Activated T-helper 17 cell treated with anti-CD3 and anti-CD28 coated beads, Interleukin-2, amount 50 U/mL, for 72 hours (primary cell): ENCODE data around the gene ZNF75A. TPM values are rescaled to one million over a fixed set of nuclear protein-coding genes. Genes with fewer than 3 reads are reported as not detected.
"Not testable (repeated sequence)": the region's sequence is repeated elsewhere in the genome, so short reads cannot be mapped to it uniquely, and the experiment has no call there.

Experiments
- ATAC-seq: fragments of 150-1000 bp; cut with Tn5 transposase; replicated peaks from 2 replicates; pipeline ENCODE4 v1.10.0; 2021; ENCODE audit warnings: mild to moderate bottlenecking, moderate library complexity
- H3K27ac Mint-ChIP-seq: one replicate; pipeline ENCODE4 v1.8.0; 2022; ENCODE audit warnings: mixed read lengths
- H3K27me3 Mint-ChIP-seq: one replicate; pipeline ENCODE4 v1.8.0; 2022; ENCODE audit warnings: mixed read lengths
- H3K36me3 Mint-ChIP-seq: one replicate; pipeline ENCODE4 v1.8.0; 2022; ENCODE audit warnings: low read depth, mild to moderate bottlenecking, mixed read lengths
- H3K4me1 Mint-ChIP-seq: one replicate; pipeline ENCODE4 v1.8.0; 2022; ENCODE audit warnings: mixed read lengths
- H3K4me3 Mint-ChIP-seq: one replicate; pipeline ENCODE4 v1.8.0; 2022; ENCODE audit warnings: mild to moderate bottlenecking, mixed read lengths
- H3K9me3 Mint-ChIP-seq: one replicate; pipeline ENCODE4 v1.8.0; 2022; ENCODE audit warnings: mixed read lengths
- total RNA-seq, 2 donors: library from RNA; stranded (reverse); gene quantifications; one replicate each; pipeline ENCODE4 v1.2.3, GENCODE V29; 2022

Gene ZNF75A
- total RNA-seq: 10 to 100 TPM; 19.4 to 26.9 TPM

- Mint-ChIP-seq H3K27me3 (no peaks in the 10 kb centered on the region), H3K9me3 (peaks cover 13% of the 10 kb centered on the region), H3K27ac (peak within 1 kb of the TSS; percentile 62), H3K4me1 (peaks cover 6% of the 10 kb centered on the region), H3K36me3 (peaks cover 64% of the 10 kb centered on the region), H3K4me3 (peak within 1 kb of the TSS; percentile 79)
- ATAC-seq: peak; percentile 100
These were observed at the start of gene ZNF75A, which contains the start of gene TIGD7 for GRCh38 chr16:3305109-3306068. TSS of gene ZNF75A (plus strand) at chr16:3305497. CDS start at chr16:3308429, 2,932 bp downstream. TSS of gene TIGD7 (minus strand) at chr16:3305430. CDS start at chr16:3300614, 4,816 bp downstream.

- no peak for ATAC-seq
- no peaks in the 10 kb centered on the region for H3K36me3 Mint-ChIP-seq
- H3K27ac Mint-ChIP-seq: no peak within 1 kb of the TSS
- H3K4me3 Mint-ChIP-seq: no peak within 1 kb of the TSS
- H3K27me3 Mint-ChIP-seq: no peaks in the 10 kb centered on the region
- no peaks in the 10 kb centered on the region for H3K9me3 Mint-ChIP-seq
- H3K4me1 Mint-ChIP-seq: no peaks in the 10 kb centered on the region
These were observed 49.0 kb upstream of the ZNF75A start, which contains the start of gene MEFV for GRCh38 chr16:3256146-3256865. TSS of gene MEFV (minus strand) at chr16:3256633. CDS start at chr16:3256587, 46 bp downstream.

GRCh38 chr16:3256866-3257465 is 48.3 kb upstream of the ZNF75A start:
- Mint-ChIP-seq H3K4me3 (no peak overlapping the region), H3K9me3 (no peaks in the 10 kb centered on the region), H3K4me1 (peaks cover 3% of the 10 kb centered on the region), H3K36me3 (no peaks in the 10 kb centered on the region), H3K27ac (no peak overlapping the region), H3K27me3 (no peaks in the 10 kb centered on the region)
- ATAC-seq: no peak

GRCh38 chr16:3259836-3260235 is 45.5 kb upstream of the ZNF75A start:
- Mint-ChIP-seq H3K27ac (no peak overlapping the region), H3K27me3 (no peaks in the 10 kb centered on the region), H3K36me3 (peaks cover 7% of the 10 kb centered on the region), H3K4me3 (no peak overlapping the region), H3K9me3 (no peaks in the 10 kb centered on the region), H3K4me1 (peaks cover 10% of the 10 kb centered on the region)
- no peak for ATAC-seq

- H3K4me3 Mint-ChIP-seq: peak overlapping the region; percentile 78
- no peaks in the 10 kb centered on the region for H3K9me3 Mint-ChIP-seq
- peak overlapping the region; percentile 81 for H3K27ac Mint-ChIP-seq
- H3K27me3 Mint-ChIP-seq: no peaks in the 10 kb centered on the region
- no peak for ATAC-seq
- H3K36me3 Mint-ChIP-seq: peaks cover 7% of the 10 kb centered on the region
- peaks cover 10% of the 10 kb centered on the region for H3K4me1 Mint-ChIP-seq
These were observed 42.8 kb upstream of the ZNF75A start for GRCh38 chr16:3262517-3262916.

- Mint-ChIP-seq H3K9me3 (no peaks in the 10 kb centered on the region), H3K27me3 (no peaks in the 10 kb centered on the region), H3K4me3 (peak overlapping the region; percentile 78), H3K36me3 (peaks cover 7% of the 10 kb centered on the region), H3K4me1 (peaks cover 10% of the 10 kb centered on the region), H3K27ac (peak overlapping the region; percentile 81)
- ATAC-seq: peak; percentile 83
These were observed 40.9 kb upstream of the ZNF75A start for GRCh38 chr16:3264137-3265036.

GRCh38 chr16:3266873-3267537 is 38.3 kb upstream of the ZNF75A start:
- no peak overlapping the region for H3K4me3 Mint-ChIP-seq
- peaks cover 7% of the 10 kb centered on the region for H3K36me3 Mint-ChIP-seq
- no peak for ATAC-seq
- no peaks in the 10 kb centered on the region for H3K27me3 Mint-ChIP-seq
- peaks cover 7% of the 10 kb centered on the region for H3K4me1 Mint-ChIP-seq
- H3K9me3 Mint-ChIP-seq: no peaks in the 10 kb centered on the region
- no peak overlapping the region for H3K27ac Mint-ChIP-seq

- ATAC-seq: no peak
- H3K36me3 Mint-ChIP-seq: peaks cover 6% of the 10 kb centered on the region
- H3K9me3 Mint-ChIP-seq: no peaks in the 10 kb centered on the region
- no peak overlapping the region for H3K4me3 Mint-ChIP-seq
- no peaks in the 10 kb centered on the region for H3K4me1 Mint-ChIP-seq
- H3K27ac Mint-ChIP-seq: no peak overlapping the region
- H3K27me3 Mint-ChIP-seq: no peaks in the 10 kb centered on the region
These were observed 37.0 kb upstream of the ZNF75A start for GRCh38 chr16:3268294-3268693.

- not testable (repeated sequence) for H3K4me1 Mint-ChIP-seq, H3K36me3 Mint-ChIP-seq, H3K27ac Mint-ChIP-seq, ATAC-seq, H3K27me3 Mint-ChIP-seq, H3K4me3 Mint-ChIP-seq, H3K9me3 Mint-ChIP-seq
These were observed 34.6 kb upstream of the ZNF75A start for GRCh38 chr16:3270718-3271117.

- H3K4me1 Mint-ChIP-seq, H3K27me3 Mint-ChIP-seq, ATAC-seq, H3K4me3 Mint-ChIP-seq, H3K36me3 Mint-ChIP-seq, H3K27ac Mint-ChIP-seq, H3K9me3 Mint-ChIP-seq: not testable (repeated sequence)
These were observed 34.0 kb upstream of the ZNF75A start for GRCh38 chr16:3271281-3271680.

- H3K4me1 Mint-ChIP-seq: no peaks in the 10 kb centered on the region
- H3K27me3 Mint-ChIP-seq: peaks cover 2% of the 10 kb centered on the region
- H3K9me3 Mint-ChIP-seq: no peaks in the 10 kb centered on the region
- ATAC-seq: no peak
- no peaks in the 10 kb centered on the region for H3K36me3 Mint-ChIP-seq
- H3K4me3 Mint-ChIP-seq: no peak overlapping the region
- H3K27ac Mint-ChIP-seq: no peak overlapping the region
These were observed 30.8 kb upstream of the ZNF75A start for GRCh38 chr16:3274490-3274889.

- H3K27ac Mint-ChIP-seq: no peak overlapping the region
- no peaks in the 10 kb centered on the region for H3K9me3 Mint-ChIP-seq
- no peak overlapping the region for H3K4me3 Mint-ChIP-seq
- H3K27me3 Mint-ChIP-seq: peaks cover 2% of the 10 kb centered on the region
- ATAC-seq: no peak
- no peaks in the 10 kb centered on the region for H3K36me3 Mint-ChIP-seq
- no peaks in the 10 kb centered on the region for H3K4me1 Mint-ChIP-seq
These were observed 30.4 kb upstream of the ZNF75A start for GRCh38 chr16:3274947-3275346.

GRCh38 chr16:3276679-3277078 is 28.6 kb upstream of the ZNF75A start:
- Mint-ChIP-seq H3K4me3 (no peak overlapping the region), H3K27me3 (peaks cover 2% of the 10 kb centered on the region), H3K36me3 (no peaks in the 10 kb centered on the region), H3K4me1 (no peaks in the 10 kb centered on the region), H3K27ac (no peak overlapping the region), H3K9me3 (no peaks in the 10 kb centered on the region)
- ATAC-seq: no peak
